ENCODE data around the gene JPH2.

DNA sequence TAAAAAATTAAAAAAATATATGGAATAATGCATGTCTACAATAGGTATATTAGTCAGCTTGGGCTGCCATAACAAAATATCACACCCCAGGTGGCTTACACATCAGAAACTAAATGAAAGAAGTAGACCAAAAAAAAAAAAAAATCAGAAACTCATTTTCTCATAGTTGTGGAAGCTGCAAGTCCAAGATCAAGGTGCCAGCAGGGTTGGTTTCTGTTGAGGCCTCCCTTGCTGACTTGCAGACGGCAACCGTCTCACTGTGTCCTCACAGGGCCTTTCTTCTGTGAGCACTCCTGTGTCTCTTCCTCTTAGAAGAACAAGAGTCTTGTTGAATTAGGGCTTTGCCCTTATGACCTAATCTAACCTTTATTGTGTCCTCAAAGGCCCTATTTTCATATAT is 48.7 kb upstream of the JPH2 start:
- TF ChIP-seq, protein P1, sequence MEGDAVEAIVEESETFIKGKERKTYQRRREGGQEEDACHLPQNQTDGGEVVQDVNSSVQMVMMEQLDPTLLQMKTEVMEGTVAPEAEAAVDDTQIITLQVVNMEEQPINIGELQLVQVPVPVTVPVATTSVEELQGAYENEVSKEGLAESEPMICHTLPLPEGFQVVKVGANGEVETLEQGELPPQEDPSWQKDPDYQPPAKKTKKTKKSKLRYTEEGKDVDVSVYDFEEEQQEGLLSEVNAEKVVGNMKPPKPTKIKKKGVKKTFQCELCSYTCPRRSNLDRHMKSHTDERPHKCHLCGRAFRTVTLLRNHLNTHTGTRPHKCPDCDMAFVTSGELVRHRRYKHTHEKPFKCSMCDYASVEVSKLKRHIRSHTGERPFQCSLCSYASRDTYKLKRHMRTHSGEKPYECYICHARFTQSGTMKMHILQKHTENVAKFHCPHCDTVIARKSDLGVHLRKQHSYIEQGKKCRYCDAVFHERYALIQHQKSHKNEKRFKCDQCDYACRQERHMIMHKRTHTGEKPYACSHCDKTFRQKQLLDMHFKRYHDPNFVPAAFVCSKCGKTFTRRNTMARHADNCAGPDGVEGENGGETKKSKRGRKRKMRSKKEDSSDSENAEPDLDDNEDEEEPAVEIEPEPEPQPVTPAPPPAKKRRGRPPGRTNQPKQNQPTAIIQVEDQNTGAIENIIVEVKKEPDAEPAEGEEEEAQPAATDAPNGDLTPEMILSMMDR (IDR thresholded peaks at IDR 0.05), result no peak
- TF ChIP-seq POLR2A (IDR thresholded peaks at IDR 0.05) (no peak), POLR2AphosphoS5 (IDR thresholded peaks at IDR 0.05) (no peak)
